Keratinocyte (primary cell): Measurements from ENCODE around the gene MYBPH.

Source experiments
- CTCF ChIP-seq, 3 experiments: IDR thresholded peaks in 1 of 3; conservative IDR thresholded peaks in 1 of 3; optimal IDR thresholded peaks in 1 of 3; 2 replicates in 2 of 3; 3 replicates in 1 of 3; pipeline versions ENCODE3 to v1.5.1; 2011; ENCODE audit warnings: low read length in 3 of 3, mild to moderate bottlenecking in 3 of 3, moderate library complexity in 2 of 3, control low read depth in 1 of 3, inconsistent platforms in 1 of 3; ENCODE audit not compliant: insufficient read depth in 2 of 3; ENCODE audit errors: extremely low read depth in 1 of 3
- EZH2 ChIP-seq: IDR thresholded peaks from one replicate; pipeline ENCODE4 v1.6.1; 2012; ENCODE audit warnings: inconsistent platforms, mild to moderate bottlenecking, low read length, moderate library complexity

DNA sequence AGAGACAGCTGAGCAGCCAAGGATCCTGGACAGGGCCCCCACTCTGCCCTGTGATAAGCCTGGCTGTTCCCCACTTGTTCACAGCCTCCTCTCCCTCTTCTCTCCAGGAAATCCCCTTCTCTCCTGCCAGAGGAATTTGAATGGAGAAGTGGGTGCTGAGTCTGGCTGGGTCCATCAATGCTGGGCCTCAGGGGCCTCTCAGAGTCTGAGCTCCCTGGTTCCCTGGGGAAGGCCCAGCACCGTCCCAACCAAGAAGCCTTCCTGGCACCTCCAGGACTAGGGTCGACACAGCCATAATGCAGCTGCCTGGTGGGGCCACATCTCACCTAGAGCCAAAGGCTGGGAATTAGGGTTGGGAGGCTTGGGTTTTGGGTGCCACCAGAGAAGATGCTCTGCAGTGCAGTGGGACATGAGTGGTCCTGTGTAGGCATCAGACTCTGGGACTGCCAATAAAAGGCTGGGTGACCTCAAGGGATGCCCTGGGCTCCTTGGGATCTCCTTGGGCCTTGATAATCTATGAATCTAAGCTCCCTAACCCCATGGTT lies 2.5 kb downstream of the MYBPH start:
- TF ChIP-seq CTCF (optimal IDR thresholded peaks at IDR 0.05 in 1 of 3, IDR thresholded peaks at IDR 0.05 in 1 of 3, conservative IDR thresholded peaks at IDR 0.05 in 1 of 3; ENCODE audit: extremely low read depth in 1 of 3, insufficient read depth in 2 of 3, low read length in 3 of 3): no peak
- no peak for TF ChIP-seq EZH2
